NCI-H1092 treated with DMSO at 0.1 percent for 48 hours (cell line): ENCODE measurements around the gene WAPL.
A peak's percentile ranks its signal among the peaks of the same experiment; 100 is the strongest.
"Not testable (repeated sequence)": the region's sequence is repeated elsewhere in the genome, so short reads cannot be mapped to it uniquely, and the experiment has no call there.

ENCODE experiments used
- DNase-seq: peaks from one replicate; lab custom pipeline; 2025; lab: John Stamatoyannopoulos, UW

The WAPL gene

GRCh38 chr10:86521678-86522509 lies at the start of gene WAPL:
Gene WAPL, minus strand, starts transcription at chr10:86521792. Its CDS starts 3,723 bp downstream, at chr10:86518069.
- DNase-seq = peak; percentile 88

GRCh38 chr10:86569335-86569734 lies 47.7 kb upstream of the WAPL start:
- DNase-seq = no peak

GRCh38 chr10:86566518-86566917 lies 44.9 kb upstream of the WAPL start:
- not testable (repeated sequence) for DNase-seq

GRCh38 chr10:86563338-86563737 lies 41.7 kb upstream of the WAPL start:
- not testable (repeated sequence) for DNase-seq

- DNase-seq = not testable (repeated sequence)
Measured at GRCh38 chr10:86558695-86559094, 37.1 kb upstream of the WAPL start.

GRCh38 chr10:86556933-86557649 lies 35.5 kb upstream of the WAPL start:
- peak; percentile 38 for DNase-seq

- DNase-seq = no peak
Measured at GRCh38 chr10:86556532-86556931, 34.9 kb upstream of the WAPL start.

- no peak for DNase-seq
Measured at GRCh38 chr10:86553639-86554038, 32.0 kb upstream of the WAPL start.

GRCh38 chr10:86553213-86553612 lies 31.6 kb upstream of the WAPL start:
- no peak for DNase-seq

- DNase-seq = no peak
Measured at GRCh38 chr10:86547296-86547695, 25.7 kb upstream of the WAPL start.

GRCh38 chr10:86545101-86545500 lies 23.5 kb upstream of the WAPL start:
- DNase-seq = peak; percentile 70

GRCh38 chr10:86540016-86540415 lies 18.4 kb upstream of the WAPL start:
- DNase-seq = no peak

GRCh38 chr10:86538547-86538946 lies 17.0 kb upstream of the WAPL start:
- no peak for DNase-seq

GRCh38 chr10:86538040-86538439 lies 16.4 kb upstream of the WAPL start:
- not testable (repeated sequence) for DNase-seq

GRCh38 chr10:86536294-86536861 lies 14.8 kb upstream of the WAPL start:
- DNase-seq = no peak

- DNase-seq = no peak
Measured at GRCh38 chr10:86535132-86535882, 13.7 kb upstream of the WAPL start.

GRCh38 chr10:86533328-86533727 lies 11.7 kb upstream of the WAPL start:
- DNase-seq = no peak

- DNase-seq = not testable (repeated sequence)
Measured at GRCh38 chr10:86528736-86529135, 7.1 kb upstream of the WAPL start.

- no peak for DNase-seq
Measured at GRCh38 chr10:86526606-86527005, 5.0 kb upstream of the WAPL start.

- not testable (repeated sequence) for DNase-seq
Measured at GRCh38 chr10:86525713-86526112, 4.1 kb upstream of the WAPL start.

- peak; percentile 27 for DNase-seq
Measured at GRCh38 chr10:86524225-86524962, 2.8 kb upstream of the WAPL start.
